Mucosa of descending colon (tissue), 3 donors: Measurements from ENCODE around the gene PTPRK. TPM values are rescaled to one million over a fixed set of nuclear protein-coding genes. Genes with fewer than 3 reads are reported as not detected.
"Not testable (repeated sequence)": the region's sequence is repeated elsewhere in the genome, so short reads cannot be mapped to it uniquely, and the experiment has no call there.

Source experiments
- ATAC-seq: fragments of 200-7000 bp; cut with Tn5 transposase; one replicate; pipeline ENCODE4 v1.9.1; 2020; ENCODE audit warnings: mild to moderate bottlenecking, moderate library complexity
- DNase-seq, 3 donors: peaks; one replicate each; pipeline ENCODE4 v3.0.0-alpha.2; 2020
- H3K36me3 ChIP-seq: fragments of 200-600 bp; one replicate; pipeline ENCODE4 v1.8.0; 2021; ENCODE audit warnings: low read depth, mild to moderate bottlenecking
- H3K4me1 ChIP-seq: fragments of 200-600 bp; one replicate; pipeline ENCODE4 v1.8.0; 2021; ENCODE audit warnings: low read depth, mild to moderate bottlenecking
- H3K4me3 ChIP-seq: fragments of 200-600 bp; one replicate; pipeline ENCODE4 v1.8.0; 2021; ENCODE audit warnings: mild to moderate bottlenecking
- H3K9me3 ChIP-seq: fragments of 200-600 bp; one replicate; pipeline ENCODE4 v1.8.0; 2021; ENCODE audit warnings: mild to moderate bottlenecking
- CTCF ChIP-seq: fragments of 200-600 bp; IDR thresholded peaks from one replicate; pipeline ENCODE4 v1.8.0; 2022; ENCODE audit warnings: antibody characterized with exemption, mild to moderate bottlenecking
- intact Hi-C, 2 donors: fragments of 100-400 bp; cut with DNase I in 1 of 2; cut with micrococcal nuclease in 1 of 2; formaldehyde crosslinking; loops; one replicate each; pipeline versions ENCODE4 v1.11.0 to v1.11.1; 2022; cut with DNase I, micrococcal nuclease
- total RNA-seq, 3 donors: library from RNA; stranded (reverse); fragmentation: NEBNext Ultra II Directional in 2 of 3; extraction: Animal tissue kit (Norgen Biotek cat#: 25700) in 2 of 3; gene quantifications; one replicate each; pipeline versions ENCODE4 v1.2.1 to v1.2.4, GENCODE V29; 2021 to 2023
- donor health status: DM: no; HTN: no; CAD: no; lungs with moderate emphysema.
- donor health status: DM: no; HTN: no; CAD: no.
- donor health status: DM: no; HTN: yes; CAD: no.

The PTPRK gene
- total RNA-seq, 3 donors from 2014 or later: 75.9 to 159 (median 86.7) TPM

- TF ChIP-seq CTCF: no peak
- no peaks in the 10 kb centered on the region for H3K36me3 ChIP-seq
- H3K4me3 ChIP-seq: no peak overlapping the region
- no peak for ATAC-seq
- no peaks in the 10 kb centered on the region for H3K9me3 ChIP-seq
- intact Hi-C loops: no loop called here
- H3K4me1 ChIP-seq: no peaks in the 10 kb centered on the region
- DNase-seq: no peak
These were observed 522.8 kb downstream of the PTPRK start for GRCh38 chr6:127997496-127998164.

- Histone ChIP-seq H3K9me3 (no peaks in the 10 kb centered on the region), H3K4me3 (no peak overlapping the region), H3K4me1 (no peaks in the 10 kb centered on the region), H3K36me3 (no peaks in the 10 kb centered on the region)
- ATAC-seq (no peak), DNase-seq (no peak)
- intact Hi-C loops: no loop called here
- no peak for TF ChIP-seq CTCF
These were observed 523.5 kb downstream of the PTPRK start for GRCh38 chr6:127996925-127997324.

- no peaks in the 10 kb centered on the region for H3K9me3 ChIP-seq
- no peak for DNase-seq
- no peak for TF ChIP-seq CTCF
These were observed 528.3 kb downstream of the PTPRK start for GRCh38 chr6:127992144-127992543.

DNA sequence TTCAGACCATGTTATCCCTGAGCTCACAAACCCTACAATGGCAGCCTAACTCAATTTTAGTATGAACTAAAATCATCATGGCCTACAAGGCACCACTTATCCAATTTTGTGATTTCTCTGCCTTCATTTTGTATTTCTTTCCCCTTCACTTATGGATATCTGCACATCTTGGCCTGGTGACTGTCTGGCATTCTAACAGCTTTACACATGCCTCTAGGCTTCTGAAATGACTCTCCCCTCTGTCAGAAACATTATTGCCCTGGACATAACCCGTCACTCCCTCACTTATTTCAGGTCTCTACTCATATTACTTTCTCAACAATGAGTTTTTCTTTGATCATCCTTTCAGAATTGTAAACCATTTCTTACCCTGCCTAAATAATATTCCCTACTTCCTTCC lies 530.3 kb downstream of the PTPRK start:
- intact Hi-C loops: no loop called here
- DNase-seq (no peak), ATAC-seq (no peak)
- Histone ChIP-seq H3K9me3 (no peaks in the 10 kb centered on the region), H3K36me3 (no peaks in the 10 kb centered on the region), H3K4me3 (no peak overlapping the region), H3K4me1 (no peaks in the 10 kb centered on the region)
- TF ChIP-seq CTCF: no peak

More at GRCh38 chr6:127992144-127992543, 528.3 kb downstream of the PTPRK start:
- Histone ChIP-seq H3K4me1 (no peaks in the 10 kb centered on the region), H3K4me3 (no peak overlapping the region), H3K36me3 (no peaks in the 10 kb centered on the region)
- ATAC-seq: no peak
- intact Hi-C loops: no loop called here

DNA sequence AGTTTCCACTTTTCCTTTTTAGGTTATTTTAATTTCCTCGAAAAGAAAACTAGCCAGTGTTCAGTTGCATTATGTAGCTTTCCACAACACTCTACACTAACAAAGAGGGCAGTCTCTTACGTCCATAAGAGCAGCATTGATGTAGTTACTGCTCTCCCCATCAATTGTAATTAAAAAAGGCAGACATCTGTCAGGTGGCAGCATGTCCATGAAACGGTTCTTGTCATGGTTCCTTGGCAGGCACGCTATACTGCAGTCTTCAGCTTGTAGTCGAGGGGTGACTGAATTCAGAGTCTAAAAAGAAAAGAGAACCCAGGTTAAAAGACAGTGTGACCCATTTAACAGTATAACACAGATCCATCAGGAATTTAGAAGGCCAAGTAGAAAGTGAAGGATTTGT lies 539.4 kb downstream of the PTPRK start:
- H3K4me1 ChIP-seq: no peaks in the 10 kb centered on the region
- H3K9me3 ChIP-seq: no peaks in the 10 kb centered on the region
- no peaks in the 10 kb centered on the region for H3K36me3 ChIP-seq
- DNase-seq: no peak
- no peak for ATAC-seq
- H3K4me3 ChIP-seq: no peak overlapping the region
- intact Hi-C loops: no loop called here
- no peak for TF ChIP-seq CTCF

- not testable (repeated sequence) for ATAC-seq
These were observed 542.2 kb downstream of the PTPRK start for GRCh38 chr6:127978185-127978584.

More at GRCh38 chr6:127978185-127978584, 542.2 kb downstream of the PTPRK start:
- intact Hi-C loops, H3K4me1 ChIP-seq, H3K4me3 ChIP-seq, DNase-seq, H3K36me3 ChIP-seq, H3K9me3 ChIP-seq: not testable (repeated sequence)
